C1 segment of cervical spinal cord (tissue), 14 donors: ENCODE results near the gene TSR2.
"Not testable (repeated sequence)": the region's sequence is repeated elsewhere in the genome, so short reads cannot be mapped to it uniquely, and the experiment has no call there.

Experiments
- DNase-seq, 14 donors: peaks; one replicate each; lab custom pipeline; 2025; lab: John Stamatoyannopoulos, UW

Gene TSR2

DNA sequence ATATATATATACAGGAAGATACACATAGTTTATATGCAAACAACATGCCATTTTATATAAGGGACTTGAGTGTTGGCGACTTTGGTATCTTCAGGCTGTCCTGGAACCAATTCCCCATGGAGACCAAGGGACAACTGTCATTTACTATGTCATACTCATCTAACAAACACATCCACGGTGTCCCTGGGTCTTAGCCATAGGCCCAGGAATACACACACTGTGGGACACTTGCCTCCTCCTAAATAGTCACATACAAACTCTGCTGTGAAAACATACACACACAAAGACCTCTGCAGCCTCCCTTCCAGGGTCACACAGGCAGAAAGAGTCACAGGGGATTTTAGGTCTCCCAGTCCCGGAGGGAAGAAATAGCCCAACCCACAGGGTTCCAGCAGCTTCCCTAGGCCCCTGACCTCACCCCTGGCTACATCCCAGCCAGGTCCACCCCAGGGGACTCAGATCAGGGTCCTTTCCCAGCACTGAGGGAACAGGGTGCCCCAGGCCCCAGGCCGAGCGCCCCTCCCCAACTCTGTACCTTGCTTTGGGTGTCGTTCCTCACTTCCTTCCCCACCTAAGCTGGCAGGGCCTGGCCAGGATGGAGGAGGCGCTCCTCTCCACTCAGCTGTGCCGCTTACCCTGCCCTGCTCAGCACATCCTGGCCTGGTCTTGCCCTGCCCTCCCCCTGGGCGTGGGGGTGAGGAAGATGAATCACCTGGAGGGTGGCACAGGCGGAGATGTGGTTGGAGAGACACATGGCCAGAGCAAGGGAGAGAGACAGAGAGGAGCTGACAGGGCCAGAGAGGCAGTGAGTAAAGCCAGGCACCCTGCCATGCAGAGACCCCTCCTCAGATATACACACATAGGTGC lies 34.0 kb downstream of the TSR2 start:
- DNase-seq = no peak

GRCh38 chrX:54479136-54480111 lies 39.2 kb downstream of the TSR2 start:
- DNase-seq = no peak

DNA sequence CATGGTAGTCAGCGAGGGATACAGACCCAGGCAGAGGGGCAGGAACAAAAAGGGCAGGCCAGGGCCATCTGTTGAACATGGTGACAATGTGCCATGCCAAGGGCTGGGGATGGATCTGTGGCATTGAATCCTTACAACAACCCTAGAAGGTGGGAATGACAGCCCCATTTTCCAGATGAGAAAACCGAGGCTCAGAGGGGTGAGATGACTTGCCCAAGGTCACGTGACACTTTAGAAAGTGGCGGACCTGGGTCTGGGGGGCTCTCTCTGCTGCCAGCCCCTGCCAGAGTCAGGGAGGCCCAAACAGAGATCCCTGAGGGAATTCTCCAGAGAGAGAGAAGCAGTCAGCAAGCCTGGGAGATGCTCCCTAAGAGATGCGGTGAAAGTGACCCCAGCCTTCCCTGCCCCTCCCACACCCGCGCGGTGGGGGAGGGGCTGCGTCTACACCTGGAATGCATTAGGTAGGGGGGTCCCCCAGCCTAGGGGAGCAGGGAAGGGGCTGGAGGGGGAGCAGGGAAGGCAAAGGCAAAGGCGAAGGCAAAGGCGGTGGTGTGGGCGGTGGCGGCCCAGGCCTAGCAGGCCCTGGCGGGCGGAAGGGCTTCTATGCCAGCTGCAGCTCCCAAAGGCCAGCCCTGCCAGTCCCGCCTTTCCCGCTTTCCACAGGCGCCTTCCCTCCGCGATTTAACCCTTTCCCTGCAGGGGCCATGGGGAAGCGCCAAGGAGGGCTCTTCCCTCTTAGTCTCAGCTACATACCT lies 42.8 kb downstream of the TSR2 start:
- peak in 2 of 14 donors; percentile 0 to 16 for DNase-seq

- DNase-seq = no peak
Measured at GRCh38 chrX:54483946-54484345, 43.7 kb downstream of the TSR2 start.

DNA sequence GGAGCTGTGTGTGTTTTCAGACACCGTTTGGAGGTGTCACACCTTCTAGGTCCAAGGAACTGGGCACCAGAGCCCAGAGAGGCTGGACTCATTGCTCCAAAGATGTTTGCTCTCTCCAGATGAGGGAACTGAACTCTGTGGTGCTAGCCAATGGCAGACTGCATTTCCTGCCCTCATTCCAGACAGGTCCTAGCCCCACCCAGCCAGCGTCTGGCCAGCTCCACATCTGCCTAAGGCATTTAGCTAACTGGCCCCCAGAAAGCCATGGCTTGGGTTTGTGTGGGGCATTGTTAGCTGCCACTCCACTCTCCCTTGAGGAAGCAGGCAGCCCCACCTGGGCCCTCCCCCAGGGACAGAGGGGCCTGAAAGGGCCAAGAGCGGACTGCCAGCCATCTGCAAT lies 44.5 kb downstream of the TSR2 start:
- no peak for DNase-seq

DNA sequence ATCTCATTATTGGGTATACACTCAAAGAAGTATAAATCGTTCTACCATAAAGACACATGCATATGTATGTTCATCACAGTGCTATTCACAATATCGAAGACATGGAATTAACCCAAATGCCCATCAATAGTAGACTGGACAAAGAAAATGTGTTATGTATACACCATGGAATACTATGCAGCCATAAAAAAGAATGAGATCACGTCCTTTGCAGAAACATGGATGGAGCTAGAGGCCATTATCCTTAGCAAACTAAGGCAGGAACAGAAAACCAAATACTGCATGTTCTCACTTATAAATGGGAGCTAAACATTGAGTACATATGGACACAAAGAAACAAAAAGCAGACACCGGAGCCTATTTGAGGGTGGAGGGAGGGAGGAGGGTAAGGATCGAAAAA lies 49.6 kb downstream of the TSR2 start:
- not testable (repeated sequence) for DNase-seq

GRCh38 chrX:54492340-54492739 lies 52.1 kb downstream of the TSR2 start:
- DNase-seq = peak in 1 of 14 donors; percentile 1

- peak in 1 of 14 donors; percentile 28 for DNase-seq
Measured at GRCh38 chrX:54494166-54494988, 54.2 kb downstream of the TSR2 start.
